Measurements from ENCODE around the gene DDX54. TPM values are rescaled to one million over a fixed set of nuclear protein-coding genes. Genes with fewer than 3 reads are reported as not detected.

DDX54 gene
- total RNA-seq, 3 donors from 2014 or later = 46.4 to 60.6 (median 53.2) TPM

- Histone ChIP-seq H3K4me1 (ENCODE audit: low read depth) (peaks cover 19% of the 10 kb centered on the region), H3K4me3 (no peak overlapping the region), H3K36me3 (ENCODE audit: low read depth) (no peaks in the 10 kb centered on the region), H3K9me3 (no peaks in the 10 kb centered on the region)
- intact Hi-C loops (cut with DNase I, micrococcal nuclease) = no loop called here
- ATAC-seq (no peak), DNase-seq (no peak)
- TF ChIP-seq, protein P1, sequence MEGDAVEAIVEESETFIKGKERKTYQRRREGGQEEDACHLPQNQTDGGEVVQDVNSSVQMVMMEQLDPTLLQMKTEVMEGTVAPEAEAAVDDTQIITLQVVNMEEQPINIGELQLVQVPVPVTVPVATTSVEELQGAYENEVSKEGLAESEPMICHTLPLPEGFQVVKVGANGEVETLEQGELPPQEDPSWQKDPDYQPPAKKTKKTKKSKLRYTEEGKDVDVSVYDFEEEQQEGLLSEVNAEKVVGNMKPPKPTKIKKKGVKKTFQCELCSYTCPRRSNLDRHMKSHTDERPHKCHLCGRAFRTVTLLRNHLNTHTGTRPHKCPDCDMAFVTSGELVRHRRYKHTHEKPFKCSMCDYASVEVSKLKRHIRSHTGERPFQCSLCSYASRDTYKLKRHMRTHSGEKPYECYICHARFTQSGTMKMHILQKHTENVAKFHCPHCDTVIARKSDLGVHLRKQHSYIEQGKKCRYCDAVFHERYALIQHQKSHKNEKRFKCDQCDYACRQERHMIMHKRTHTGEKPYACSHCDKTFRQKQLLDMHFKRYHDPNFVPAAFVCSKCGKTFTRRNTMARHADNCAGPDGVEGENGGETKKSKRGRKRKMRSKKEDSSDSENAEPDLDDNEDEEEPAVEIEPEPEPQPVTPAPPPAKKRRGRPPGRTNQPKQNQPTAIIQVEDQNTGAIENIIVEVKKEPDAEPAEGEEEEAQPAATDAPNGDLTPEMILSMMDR (IDR thresholded peaks at IDR 0.05) = no peak
Observed at GRCh38 chr12:113183030-113183589, 2.2 kb downstream of the DDX54 start.

DNA sequence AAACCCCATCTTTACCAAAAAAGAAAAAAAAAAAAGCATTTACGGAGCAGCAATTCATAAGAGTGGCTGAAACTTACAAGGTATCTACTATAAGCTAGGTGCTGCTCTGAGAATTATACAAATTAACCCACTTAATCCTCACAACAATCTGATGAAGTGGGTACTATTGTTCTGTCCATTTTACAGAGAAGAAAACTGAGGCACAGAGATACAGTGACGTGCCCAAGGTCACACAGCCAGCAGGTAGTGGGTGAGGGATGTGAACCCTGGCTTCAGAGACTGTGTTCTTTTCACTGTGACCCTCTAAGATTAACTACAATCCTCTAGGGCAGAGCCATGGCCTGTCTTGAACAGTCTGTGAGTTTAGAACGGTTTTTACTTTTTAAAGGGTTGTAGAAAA, 3.3 kb downstream of the DDX54 start:
- TF ChIP-seq, protein P1 (IDR thresholded peaks at IDR 0.05) = no peak
- DNase-seq = no peak
- no peak overlapping the region for H3K4me3 ChIP-seq
- H3K9me3 ChIP-seq = no peaks in the 10 kb centered on the region
- H3K36me3 ChIP-seq (ENCODE audit: low read depth) = no peaks in the 10 kb centered on the region
- intact Hi-C loops (cut with DNase I, micrococcal nuclease) = no loop called here
- H3K4me1 ChIP-seq (ENCODE audit: low read depth) = peaks cover 18% of the 10 kb centered on the region
- no peak for ATAC-seq

DNA sequence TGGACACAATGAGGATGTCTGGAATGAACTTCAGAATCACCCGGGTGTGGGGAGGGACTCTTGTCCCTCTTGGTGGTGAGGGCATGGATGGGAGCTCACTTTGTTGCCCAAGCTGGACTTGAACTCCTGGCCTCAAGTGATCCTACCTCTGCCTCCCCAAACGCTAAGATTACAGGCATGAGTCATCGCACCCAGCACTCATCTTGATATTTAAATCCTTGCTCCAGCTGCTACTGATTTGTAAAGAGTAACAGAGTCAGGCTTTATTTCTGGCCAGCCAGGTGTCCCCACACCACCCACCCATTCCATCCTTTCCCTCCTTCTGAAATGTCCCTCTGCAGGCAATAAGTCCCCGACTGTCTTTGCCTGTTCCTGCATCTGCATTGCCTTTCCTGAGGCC, 4.9 kb downstream of the DDX54 start:
- intact Hi-C loops (cut with DNase I, micrococcal nuclease) = no loop called here
- peaks cover 12% of the 10 kb centered on the region for H3K4me1 ChIP-seq (ENCODE audit: low read depth)
- ATAC-seq (no peak), DNase-seq (no peak)
- H3K9me3 ChIP-seq = no peaks in the 10 kb centered on the region
- no peak overlapping the region for H3K4me3 ChIP-seq
- no peaks in the 10 kb centered on the region for H3K36me3 ChIP-seq (ENCODE audit: low read depth)
- TF ChIP-seq, protein P1 (IDR thresholded peaks at IDR 0.05) = no peak

- H3K36me3 ChIP-seq (ENCODE audit: low read depth) = no peaks in the 10 kb centered on the region
Observed at GRCh38 chr12:113179023-113179422, 6.3 kb downstream of the DDX54 start.

DNA sequence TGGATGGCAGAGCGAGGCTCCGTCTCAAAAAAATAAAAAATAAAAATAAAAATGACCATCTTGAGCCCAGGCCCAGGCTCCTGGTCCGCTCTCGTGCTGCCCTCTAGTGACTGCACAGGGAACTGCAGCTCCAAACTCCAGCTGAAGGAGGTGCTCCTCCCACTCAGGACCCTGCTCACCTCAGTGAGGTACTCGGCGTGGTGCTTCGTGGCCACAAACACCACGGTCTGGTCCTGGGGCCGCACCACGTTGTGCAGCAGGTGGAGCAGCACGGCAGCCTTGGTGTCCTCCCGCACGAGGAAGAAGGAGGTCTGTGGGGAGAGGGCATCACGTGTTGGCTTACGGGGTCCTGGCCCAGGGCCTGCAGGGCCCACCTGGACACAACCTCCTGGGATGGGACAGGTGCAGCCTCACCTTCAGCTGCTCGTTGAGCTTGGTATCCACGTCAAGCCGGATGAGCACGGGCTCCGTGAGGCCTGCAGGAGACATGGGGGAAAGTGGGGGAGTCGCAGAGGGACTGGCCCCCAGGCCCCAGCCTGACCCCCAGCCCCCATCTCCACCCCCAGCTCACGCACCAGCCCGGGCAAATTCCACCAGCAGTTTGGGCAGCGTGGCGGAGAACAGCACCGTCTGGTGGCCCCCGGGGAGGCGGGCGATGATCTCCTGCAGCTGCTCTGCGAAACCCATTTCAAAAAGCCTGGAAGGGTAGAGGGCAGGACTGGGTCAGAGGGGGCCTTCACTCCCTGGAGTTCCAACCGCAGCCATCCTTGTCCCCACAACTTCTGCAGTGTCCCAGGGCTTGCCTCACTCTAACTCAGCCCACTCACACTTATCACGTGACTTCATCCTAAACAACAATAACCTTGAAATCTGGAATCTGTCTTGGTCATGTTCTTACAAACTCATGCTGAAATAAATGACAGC, 10.6 kb downstream of the DDX54 start:
- intact Hi-C loops (cut with DNase I, micrococcal nuclease) = loop anchor here (10.0 kb wide), 1 partner anchor 130 kb away; no protein-coding TSS in a partner anchor
- H3K4me3 ChIP-seq = no peak overlapping the region
- peak; percentile 92 for ATAC-seq

More at GRCh38 chr12:113179023-113179422, 6.3 kb downstream of the DDX54 start:
- H3K4me3 ChIP-seq = no peak overlapping the region
- TF ChIP-seq, protein P1 (IDR thresholded peaks at IDR 0.05) = no peak
- no peak for DNase-seq
- intact Hi-C loops (cut with DNase I, micrococcal nuclease) = loop anchor here (10.0 kb wide), 1 partner anchor 134 kb away; no protein-coding TSS in a partner anchor
- H3K9me3 ChIP-seq = no peaks in the 10 kb centered on the region
- peaks cover 8% of the 10 kb centered on the region for H3K4me1 ChIP-seq (ENCODE audit: low read depth)
- ATAC-seq = no peak

More for the DNA sequence above, 10.6 kb downstream of the DDX54 start:
- TF ChIP-seq, protein P1 (IDR thresholded peaks at IDR 0.05) = peak; percentile 98
- H3K4me1 ChIP-seq (ENCODE audit: low read depth) = no peaks in the 10 kb centered on the region
- no peaks in the 10 kb centered on the region for H3K36me3 ChIP-seq (ENCODE audit: low read depth)
- peak; percentile 66 to 85 (median 83) for DNase-seq
- H3K9me3 ChIP-seq = no peaks in the 10 kb centered on the region
